SK-N-SH (cell line): ENCODE data around the gene CEP63. TPM values are rescaled to one million over a fixed set of nuclear protein-coding genes. Genes with fewer than 3 reads are reported as not detected.

Experiments used
- CTCF ChIA-PET: fragments of 300-600, 350-600 bp; formaldehyde crosslinking; extraction: SDS; loops from one replicate; lab custom pipeline; 2021; lab: Yijun Ruan, JAX
- POLR2A ChIA-PET: fragments of 350-600 bp; sonication (Branson Sonifier 250); formaldehyde crosslinking; extraction: SDS; loops from one replicate; lab custom pipeline; 2020; ENCODE audit warnings: antibody characterized with exemption, inconsistent platforms; lab: Yijun Ruan, JAX
- DNase-seq: peaks from one replicate; pipeline ENCODE4 v3.0.0; 2012
- H2AFZ ChIP-seq: fragments of 200-600 bp; sonication (generic); 2 replicates; pipeline ENCODE4 v1.8.1; 2016; ENCODE audit warnings: antibody characterized with exemption, mild to moderate bottlenecking, low read depth
- H3F3A ChIP-seq: fragments of 200-600 bp; sonication (generic); replicated peaks from 2 replicates; pipeline ENCODE3; 2016; ENCODE audit warnings: antibody characterized with exemption, mild to moderate bottlenecking; ENCODE audit not compliant: insufficient read depth
- H3K27ac ChIP-seq, 2 experiments: fragments of 200-500 bp in 1 of 2; fragments of 200-600 bp in 1 of 2; sonication (Bioruptor generic) in 1 of 2; sonication (generic), shearing (Covaris generic) in 1 of 2; 2 replicates each; pipeline versions ENCODE4 v1.5.1 to v1.6.1; 2014 to 2016; ENCODE audit warnings: low read depth in 2 of 2, inconsistent platforms in 1 of 2, low read length in 1 of 2, mild to moderate bottlenecking in 1 of 2, mixed read lengths in 1 of 2
- H3K27me3 ChIP-seq: fragments of 200-600 bp; sonication (generic), shearing (Covaris generic); 2 replicates; pipeline ENCODE4 v1.6.1; 2016; ENCODE audit warnings: mixed run types; ENCODE audit not compliant: insufficient read depth
- H3K36me3 ChIP-seq, 2 experiments: fragments of 200-500 bp in 1 of 2; fragments of 200-600 bp in 1 of 2; sonication (Bioruptor generic) in 1 of 2; sonication (generic) in 1 of 2; replicated peaks in 1 of 2; 2 replicates each; pipeline versions ENCODE3 to v1.5.1; 2014 to 2016; ENCODE audit warnings: low read length in 1 of 2, mild to moderate bottlenecking in 1 of 2; ENCODE audit not compliant: insufficient read depth in 2 of 2, control insufficient read depth in 1 of 2
- H3K4me1 ChIP-seq, 2 experiments: fragments of 200-500 bp in 1 of 2; fragments of 200-600 bp in 1 of 2; sonication (Bioruptor generic) in 1 of 2; sonication (generic), shearing (Covaris generic) in 1 of 2; 2 replicates each; pipeline versions ENCODE4 v1.5.1 to v1.6.1; 2014 to 2016; ENCODE audit warnings: low read depth in 1 of 2, low read length in 1 of 2, mixed run types in 1 of 2; ENCODE audit not compliant: insufficient read depth in 2 of 2, control insufficient read depth in 1 of 2
- H3K4me2 ChIP-seq: fragments of 200-600 bp; sonication (generic), shearing (Covaris generic); 2 replicates; pipeline ENCODE4 v1.6.1; 2017; ENCODE audit warnings: mixed run types
- H3K4me3 ChIP-seq, 2 experiments: fragments of 200-500 bp in 1 of 2; fragments of 200-600 bp in 1 of 2; sonication (Bioruptor generic) in 1 of 2; sonication (generic), shearing (Covaris generic) in 1 of 2; 2 replicates each; pipeline versions ENCODE4 v1.5.1 to v1.8.1; 2014 to 2016; ENCODE audit warnings: low read depth in 2 of 2, inconsistent platforms in 1 of 2, low read length in 1 of 2, mild to moderate bottlenecking in 1 of 2, mixed read lengths in 1 of 2, moderate library complexity in 1 of 2
- H3K79me2 ChIP-seq: fragments of 200-600 bp; sonication (generic); 2 replicates; pipeline ENCODE4 v1.8.1; 2017; ENCODE audit warnings: mild to moderate bottlenecking; ENCODE audit not compliant: insufficient read depth
- H3K9ac ChIP-seq: fragments of 200-600 bp; sonication (generic); 2 replicates; pipeline ENCODE4 v1.6.1; 2017; ENCODE audit warnings: mixed run types
- H3K9me2 ChIP-seq: fragments of 200-600 bp; sonication (generic); 2 replicates; pipeline ENCODE4 v1.6.1; 2017; ENCODE audit warnings: mixed run types
- H3K9me3 ChIP-seq: fragments of 200-600 bp; sonication (generic); 2 replicates; pipeline ENCODE4 v1.6.1; 2017; ENCODE audit warnings: mixed run types, mild to moderate bottlenecking, moderate library complexity
- H4K20me1 ChIP-seq: fragments of 200-600 bp; sonication (generic); 2 replicates; pipeline ENCODE4 v1.6.1; 2017; ENCODE audit warnings: mild to moderate bottlenecking, mixed run types; ENCODE audit not compliant: insufficient read depth
- CHD2 ChIP-seq: fragments of 150-350 bp; IDR thresholded peaks from 2 replicates; pipeline ENCODE4 v1.6.1; 2018; ENCODE audit warnings: low read length; ENCODE audit not compliant: partially characterized antibody
- ELF1 ChIP-seq: IDR thresholded peaks from 2 replicates; pipeline ENCODE4 v1.4.0; 2012
- EP300 ChIP-seq, 2 experiments: IDR thresholded peaks; 2 replicates each; pipeline versions ENCODE4 v1.4.0 to v1.6.1; 2012; ENCODE audit warnings: borderline replicate concordance in 1 of 2, low read depth in 1 of 2, low read length in 1 of 2
- EZH2phosphoT487 ChIP-seq: fragments of 200-600 bp; sonication (generic); IDR thresholded peaks from 2 replicates; pipeline ENCODE4 v1.6.1; 2017; ENCODE audit warnings: low read depth, mixed run types, mild to moderate bottlenecking, antibody characterized with exemption, moderate library complexity, borderline replicate concordance
- FOSL2 ChIP-seq: IDR thresholded peaks from 2 replicates; pipeline ENCODE4 v1.4.0; 2012; ENCODE audit warnings: low read depth, mild to moderate bottlenecking, moderate library complexity, borderline replicate concordance
- FOXJ3 ChIP-seq: sonication (generic); formaldehyde crosslinking; IDR thresholded peaks from 2 replicates; pipeline ENCODE4 v1.5.1; 2020; ENCODE audit warnings: mild to moderate bottlenecking, missing genetic modification reagents
- FOXM1 ChIP-seq: IDR thresholded peaks from 2 replicates; pipeline ENCODE4 v1.4.0; 2012; ENCODE audit warnings: low read depth, mild to moderate bottlenecking
- GABPA ChIP-seq: IDR thresholded peaks from 2 replicates; pipeline ENCODE4 v1.4.0; 2012; ENCODE audit warnings: low read depth, mild to moderate bottlenecking
- GATA2 ChIP-seq: sonication (generic); formaldehyde crosslinking; IDR thresholded peaks from 2 replicates; pipeline ENCODE4 v1.5.0; 2020; ENCODE audit warnings: mild to moderate bottlenecking, missing genetic modification reagents
- JUND ChIP-seq: IDR thresholded peaks from 2 replicates; pipeline ENCODE4 v1.4.0; 2012
- MAX ChIP-seq: IDR thresholded peaks from 2 replicates; pipeline ENCODE4 v1.4.0; 2012; ENCODE audit warnings: low read depth
- MEF2A ChIP-seq: IDR thresholded peaks from 2 replicates; pipeline ENCODE4 v1.4.0; 2012; ENCODE audit warnings: low read depth, borderline replicate concordance
- MXI1 ChIP-seq: IDR thresholded peaks from 2 replicates; pipeline ENCODE4 v1.6.1; 2012; ENCODE audit warnings: mild to moderate bottlenecking, low read depth, low read length, improper control_type of control experiment
- NFIC ChIP-seq: IDR thresholded peaks from 2 replicates; pipeline ENCODE4 v1.4.0; 2012; ENCODE audit warnings: borderline replicate concordance
- POLR2AphosphoS5 ChIP-seq: IDR thresholded peaks from 2 replicates; pipeline ENCODE4 v1.6.1; 2012; ENCODE audit warnings: low read depth, low read length
- RCOR1 ChIP-seq: fragments of 150-350 bp; IDR thresholded peaks from 2 replicates; pipeline ENCODE4 v1.6.1; 2017; ENCODE audit warnings: antibody characterized with exemption, low read length
- RFX5 ChIP-seq: IDR thresholded peaks from 2 replicates; pipeline ENCODE4 v1.6.1; 2012; ENCODE audit warnings: mild to moderate bottlenecking, improper control_type of control experiment, low read length
- RXRA ChIP-seq: IDR thresholded peaks from 2 replicates; pipeline ENCODE4 v1.4.0; 2012; ENCODE audit warnings: low read depth, mild to moderate bottlenecking, borderline replicate concordance
- SMC3 ChIP-seq: IDR thresholded peaks from 2 replicates; pipeline ENCODE4 v1.6.1; 2012; ENCODE audit warnings: low read depth, low read length, improper control_type of control experiment
- TAF1 ChIP-seq: IDR thresholded peaks from 2 replicates; pipeline ENCODE4 v1.6.1; 2012; ENCODE audit warnings: low read depth, mild to moderate bottlenecking, low read length, moderate library complexity, borderline replicate concordance
- TCF12 ChIP-seq: IDR thresholded peaks from 2 replicates; pipeline ENCODE4 v1.4.0; 2012
- WGBS: methylation state at CpG from one replicate; pipeline ENCODE4 v1.1.6; 2017; ENCODE audit warnings: low lambda C conversion rate; 5-methylcytosine and 5-hydroxymethylcytosine counted together
- polyA plus RNA-seq, 3 experiments: library from polyadenylated mRNA; depleted of rRNA; stranded (reverse); fragments of >200 nt; gene quantifications; 2 replicates each; pipeline ENCODE4 v1.2.3, GENCODE V29; 2012
- TF ChIP-seq, protein P1 (sequence below): fragments of 150-350 bp; IDR thresholded peaks from 2 replicates; pipeline ENCODE4 v1.6.1; 2016; ENCODE audit warnings: mild to moderate bottlenecking, low read depth, low read length
- TF ChIP-seq, protein P2 (sequence below): IDR thresholded peaks from 2 replicates; pipeline ENCODE4 v1.6.1; 2012; ENCODE audit warnings: mild to moderate bottlenecking, low read depth, low read length, moderate library complexity
- TF ChIP-seq, protein P3 (sequence below): IDR thresholded peaks from 2 replicates; pipeline ENCODE4; 2012
- TF ChIP-seq, protein P4 (sequence below): IDR thresholded peaks from 2 replicates; pipeline ENCODE4 v1.4.0; 2012; ENCODE audit warnings: low read depth, borderline replicate concordance

CEP63 gene
- polyA plus RNA-seq, 1 of the 3 experiments (the other 2 are of a cell fraction): 6.3 TPM

GRCh38 chr3:134464064-134464688, 21.7 kb upstream of the CEP63 start:
- Histone ChIP-seq H2AFZ (no peak overlapping the region), H3K27ac (peak overlapping the region; percentile 77 to 100), H3K9ac (peak overlapping the region; percentile 90), H4K20me1 (no peaks in the 10 kb centered on the region), H3F3A (peaks cover 49% of the 10 kb centered on the region), H3K4me1 (peaks cover 6 to 32% of the 10 kb centered on the region in 2 experiments; a peak in 3 of 4 replicates), H3K4me3 (peak overlapping the region in 1 of 2 experiments; percentile 20; a peak in 1 of 4 replicates), H3K36me3 (no peaks in the 10 kb centered on the region), H3K9me3 (no peaks in the 10 kb centered on the region), H3K79me2 (no peaks in the 10 kb centered on the region), H3K4me2 (peak overlapping the region; percentile 76), H3K9me2 (no peaks in the 10 kb centered on the region), H3K27me3 (no peaks in the 10 kb centered on the region)
- 24% methylated on average over 13 of the region's 13 CpGs for WGBS
- ChIA-PET CTCF (interaction anchor here (0.7 to 2.2 kb wide), 2 partner anchors 9 to 142 kb away, joined by 3 to 12 read pairs; no protein-coding TSS in a partner anchor), POLR2A (no interaction called here)
- peak; percentile 23 for DNase-seq
- TF ChIP-seq RCOR1 (no peak), FOSL2 (peak; percentile 88), EP300 (IDR thresholded peaks at IDR 0.05; ENCODE audit: borderline replicate concordance in 1 of 2, low read depth in 1 of 2, low read length in 1 of 2) (peak in 1 of 2 experiments; percentile 80; a peak in 2 of 4 replicates), FOXJ3 (CRISPR knock-in tag) (no peak), SMC3 (no peak), JUND (peak; percentile 84), MAX (no peak; the same call in 1 of the 2 replicates), FOXM1 (peak; percentile 89; the same call in 1 of the 2 replicates), POLR2AphosphoS5 (peak; percentile 68), MEF2A (0 out of 2 replicates have a peak, but pooled peaks have one; percentile 13), GATA2 (CRISPR knock-in tag) (no peak), NFIC (peak; percentile 94), RXRA (peak; percentile 83), MXI1 (no peak), TAF1 (no peak), TCF12 (peak; percentile 97), EZH2phosphoT487 (no peak), GABPA (no peak), ELF1 (no peak), CHD2 (no peak), RFX5 (no peak)
- TF ChIP-seq, protein P1, sequence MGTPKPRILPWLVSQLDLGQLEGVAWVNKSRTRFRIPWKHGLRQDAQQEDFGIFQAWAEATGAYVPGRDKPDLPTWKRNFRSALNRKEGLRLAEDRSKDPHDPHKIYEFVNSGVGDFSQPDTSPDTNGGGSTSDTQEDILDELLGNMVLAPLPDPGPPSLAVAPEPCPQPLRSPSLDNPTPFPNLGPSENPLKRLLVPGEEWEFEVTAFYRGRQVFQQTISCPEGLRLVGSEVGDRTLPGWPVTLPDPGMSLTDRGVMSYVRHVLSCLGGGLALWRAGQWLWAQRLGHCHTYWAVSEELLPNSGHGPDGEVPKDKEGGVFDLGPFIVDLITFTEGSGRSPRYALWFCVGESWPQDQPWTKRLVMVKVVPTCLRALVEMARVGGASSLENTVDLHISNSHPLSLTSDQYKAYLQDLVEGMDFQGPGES: no peak
- TF ChIP-seq, protein P2, sequence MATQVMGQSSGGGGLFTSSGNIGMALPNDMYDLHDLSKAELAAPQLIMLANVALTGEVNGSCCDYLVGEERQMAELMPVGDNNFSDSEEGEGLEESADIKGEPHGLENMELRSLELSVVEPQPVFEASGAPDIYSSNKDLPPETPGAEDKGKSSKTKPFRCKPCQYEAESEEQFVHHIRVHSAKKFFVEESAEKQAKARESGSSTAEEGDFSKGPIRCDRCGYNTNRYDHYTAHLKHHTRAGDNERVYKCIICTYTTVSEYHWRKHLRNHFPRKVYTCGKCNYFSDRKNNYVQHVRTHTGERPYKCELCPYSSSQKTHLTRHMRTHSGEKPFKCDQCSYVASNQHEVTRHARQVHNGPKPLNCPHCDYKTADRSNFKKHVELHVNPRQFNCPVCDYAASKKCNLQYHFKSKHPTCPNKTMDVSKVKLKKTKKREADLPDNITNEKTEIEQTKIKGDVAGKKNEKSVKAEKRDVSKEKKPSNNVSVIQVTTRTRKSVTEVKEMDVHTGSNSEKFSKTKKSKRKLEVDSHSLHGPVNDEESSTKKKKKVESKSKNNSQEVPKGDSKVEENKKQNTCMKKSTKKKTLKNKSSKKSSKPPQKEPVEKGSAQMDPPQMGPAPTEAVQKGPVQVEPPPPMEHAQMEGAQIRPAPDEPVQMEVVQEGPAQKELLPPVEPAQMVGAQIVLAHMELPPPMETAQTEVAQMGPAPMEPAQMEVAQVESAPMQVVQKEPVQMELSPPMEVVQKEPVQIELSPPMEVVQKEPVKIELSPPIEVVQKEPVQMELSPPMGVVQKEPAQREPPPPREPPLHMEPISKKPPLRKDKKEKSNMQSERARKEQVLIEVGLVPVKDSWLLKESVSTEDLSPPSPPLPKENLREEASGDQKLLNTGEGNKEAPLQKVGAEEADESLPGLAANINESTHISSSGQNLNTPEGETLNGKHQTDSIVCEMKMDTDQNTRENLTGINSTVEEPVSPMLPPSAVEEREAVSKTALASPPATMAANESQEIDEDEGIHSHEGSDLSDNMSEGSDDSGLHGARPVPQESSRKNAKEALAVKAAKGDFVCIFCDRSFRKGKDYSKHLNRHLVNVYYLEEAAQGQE: peak; percentile 58
- TF ChIP-seq, protein P3, sequence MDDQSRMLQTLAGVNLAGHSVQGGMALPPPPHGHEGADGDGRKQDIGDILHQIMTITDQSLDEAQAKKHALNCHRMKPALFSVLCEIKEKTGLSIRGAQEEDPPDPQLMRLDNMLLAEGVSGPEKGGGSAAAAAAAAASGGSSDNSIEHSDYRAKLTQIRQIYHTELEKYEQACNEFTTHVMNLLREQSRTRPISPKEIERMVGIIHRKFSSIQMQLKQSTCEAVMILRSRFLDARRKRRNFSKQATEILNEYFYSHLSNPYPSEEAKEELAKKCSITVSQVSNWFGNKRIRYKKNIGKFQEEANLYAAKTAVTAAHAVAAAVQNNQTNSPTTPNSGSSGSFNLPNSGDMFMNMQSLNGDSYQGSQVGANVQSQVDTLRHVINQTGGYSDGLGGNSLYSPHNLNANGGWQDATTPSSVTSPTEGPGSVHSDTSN: peak; percentile 92
- TF ChIP-seq, protein P4, sequence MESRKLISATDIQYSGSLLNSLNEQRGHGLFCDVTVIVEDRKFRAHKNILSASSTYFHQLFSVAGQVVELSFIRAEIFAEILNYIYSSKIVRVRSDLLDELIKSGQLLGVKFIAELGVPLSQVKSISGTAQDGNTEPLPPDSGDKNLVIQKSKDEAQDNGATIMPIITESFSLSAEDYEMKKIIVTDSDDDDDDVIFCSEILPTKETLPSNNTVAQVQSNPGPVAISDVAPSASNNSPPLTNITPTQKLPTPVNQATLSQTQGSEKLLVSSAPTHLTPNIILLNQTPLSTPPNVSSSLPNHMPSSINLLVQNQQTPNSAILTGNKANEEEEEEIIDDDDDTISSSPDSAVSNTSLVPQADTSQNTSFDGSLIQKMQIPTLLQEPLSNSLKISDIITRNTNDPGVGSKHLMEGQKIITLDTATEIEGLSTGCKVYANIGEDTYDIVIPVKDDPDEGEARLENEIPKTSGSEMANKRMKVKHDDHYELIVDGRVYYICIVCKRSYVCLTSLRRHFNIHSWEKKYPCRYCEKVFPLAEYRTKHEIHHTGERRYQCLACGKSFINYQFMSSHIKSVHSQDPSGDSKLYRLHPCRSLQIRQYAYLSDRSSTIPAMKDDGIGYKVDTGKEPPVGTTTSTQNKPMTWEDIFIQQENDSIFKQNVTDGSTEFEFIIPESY: peak; percentile 77; the same call in 1 of the 2 replicates
